ENCODE data around the gene HMGCS2. TPM values are rescaled to one million over a fixed set of nuclear protein-coding genes. Genes with fewer than 3 reads are reported as not detected.

HMGCS2 gene
- total RNA-seq (2022) (10.2 and 15.2 TPM in 2 replicates), Bru-seq, nascent RNA (percentile 61 among the genes with signal in this experiment), BruChase-seq, experiment 1, labeled RNA remaining after a 2-hour chase (percentile 47 among the genes with signal in this experiment), BruChase-seq, experiment 2, labeled RNA remaining after a 6-hour chase (percentile 53 among the genes with signal in this experiment)
- long read RNA-seq, transcript HMGCS2-201 (10 exons, 2,428 nt), result major isoform, 21 of 27 reads
- long read RNA-seq, partial matches to known transcripts, result 0 of 27 reads
- long read RNA-seq, other reads (novel, unspliced or antisense), result 6 of 27 reads

GRCh38 chr1:119768778-119769177 is at the start of gene HMGCS2:
Gene HMGCS2, minus strand, starts transcription at chr1:119768905. Its CDS starts 61 bp downstream, at chr1:119768844.
- no peaks in the 10 kb centered on the region for H3K27me3 ChIP-seq (replicated peaks; ENCODE audit: control insufficient read depth, insufficient read depth, low read length)
- no peaks in the 10 kb centered on the region for H3K9me3 ChIP-seq
- peak within 1 kb of the TSS; percentile 25 for H3K4me3 Mint-ChIP-seq (ENCODE audit: unreplicated experiment)
- peak in 1 of 2 experiments; percentile 52 for DNase-seq
- intact Hi-C loops (cut with micrococcal nuclease; ENCODE audit: unreplicated experiment), result no loop called here
- peak within 1 kb of the TSS; percentile 37 for H3K4me3 ChIP-seq (ENCODE audit: low read depth, low read length)
- H3K4me1 ChIP-seq, result peaks cover 79% of the 10 kb centered on the region
- peaks cover 6% of the 10 kb centered on the region for H3K36me3 ChIP-seq (ENCODE audit: control insufficient read depth, insufficient read depth, low read length)
- CTCF ChIA-PET, result no interaction called here
- no peak within 1 kb of the TSS for H3K27ac Mint-ChIP-seq (ENCODE audit: unreplicated experiment)
- H3K9me3 Mint-ChIP-seq (ENCODE audit: unreplicated experiment), result no peaks in the 10 kb centered on the region
- H3K4me1 Mint-ChIP-seq (ENCODE audit: low read depth, unreplicated experiment), result peaks cover 29% of the 10 kb centered on the region
- no peaks in the 10 kb centered on the region for H3K27me3 Mint-ChIP-seq (ENCODE audit: insufficient read depth, unreplicated experiment)
- POLR2A ChIA-PET, result no interaction called here
- no TSS peak for BruUV-seq (replicated peaks)
- no peak for TF ChIP-seq CTCF (IDR thresholded peaks at IDR 0.05; ENCODE audit: insufficient read depth in 1 of 2, low read depth in 1 of 2, low read length in 1 of 2, severe bottlenecking in 1 of 2, unreplicated experiment in 1 of 2)
- H3K36me3 Mint-ChIP-seq (ENCODE audit: insufficient read depth, unreplicated experiment), result peaks cover 15% of the 10 kb centered on the region

- Histone ChIP-seq H3K4me1 (peaks cover 31% of the 10 kb centered on the region), H3K4me3 (ENCODE audit: low read depth, low read length) (no peak overlapping the region), H3K9me3 (no peaks in the 10 kb centered on the region), H3K27me3 (replicated peaks; ENCODE audit: control insufficient read depth, insufficient read depth, low read length) (no peaks in the 10 kb centered on the region), H3K36me3 (ENCODE audit: control insufficient read depth, insufficient read depth, low read length) (no peaks in the 10 kb centered on the region)
- H3K9me3 Mint-ChIP-seq (ENCODE audit: unreplicated experiment), result no peaks in the 10 kb centered on the region
- H3K27ac Mint-ChIP-seq (ENCODE audit: unreplicated experiment), result no peak overlapping the region
- CTCF ChIA-PET, result no interaction called here
- H3K27me3 Mint-ChIP-seq (ENCODE audit: insufficient read depth, unreplicated experiment), result no peaks in the 10 kb centered on the region
- POLR2A ChIA-PET, result no interaction called here
- no peak for TF ChIP-seq CTCF (IDR thresholded peaks at IDR 0.05; ENCODE audit: insufficient read depth in 1 of 2, low read depth in 1 of 2, low read length in 1 of 2, severe bottlenecking in 1 of 2, unreplicated experiment in 1 of 2)
- intact Hi-C loops (cut with micrococcal nuclease; ENCODE audit: unreplicated experiment), result no loop called here
- no peak overlapping the region for H3K4me3 Mint-ChIP-seq (ENCODE audit: unreplicated experiment)
- H3K4me1 Mint-ChIP-seq (ENCODE audit: low read depth, unreplicated experiment), result peaks cover 22% of the 10 kb centered on the region
- H3K36me3 Mint-ChIP-seq (ENCODE audit: insufficient read depth, unreplicated experiment), result no peaks in the 10 kb centered on the region
- BruUV-seq (replicated peaks), result no TSS peak
- DNase-seq, result no peak
Observed at GRCh38 chr1:119818181-119818580, 49.5 kb upstream of the HMGCS2 start.

GRCh38 chr1:119816407-119816806 is 47.7 kb upstream of the HMGCS2 start:
- H3K27me3 Mint-ChIP-seq (ENCODE audit: insufficient read depth, unreplicated experiment), result no peaks in the 10 kb centered on the region
- no peaks in the 10 kb centered on the region for H3K9me3 Mint-ChIP-seq (ENCODE audit: unreplicated experiment)
- Histone ChIP-seq H3K9me3 (no peaks in the 10 kb centered on the region), H3K27me3 (replicated peaks; ENCODE audit: control insufficient read depth, insufficient read depth, low read length) (no peaks in the 10 kb centered on the region), H3K36me3 (ENCODE audit: control insufficient read depth, insufficient read depth, low read length) (no peaks in the 10 kb centered on the region), H3K4me1 (peaks cover 31% of the 10 kb centered on the region), H3K4me3 (ENCODE audit: low read depth, low read length) (no peak overlapping the region)
- no peaks in the 10 kb centered on the region for H3K36me3 Mint-ChIP-seq (ENCODE audit: insufficient read depth, unreplicated experiment)
- H3K4me1 Mint-ChIP-seq (ENCODE audit: low read depth, unreplicated experiment), result peaks cover 28% of the 10 kb centered on the region
- ChIA-PET CTCF (no interaction called here), POLR2A (no interaction called here)
- DNase-seq, result peak; percentile 53 to 60
- peak overlapping the region; percentile 40 for H3K4me3 Mint-ChIP-seq (ENCODE audit: unreplicated experiment)
- TF ChIP-seq CTCF (IDR thresholded peaks at IDR 0.05; ENCODE audit: insufficient read depth in 1 of 2, low read depth in 1 of 2, low read length in 1 of 2, severe bottlenecking in 1 of 2, unreplicated experiment in 1 of 2), result no peak
- H3K27ac Mint-ChIP-seq (ENCODE audit: unreplicated experiment), result peak overlapping the region; percentile 74
- intact Hi-C loops (cut with micrococcal nuclease; ENCODE audit: unreplicated experiment), result loop anchor here (1.0 to 2.0 kb wide), 2 partner anchors 38 to 50 kb away; no protein-coding TSS in a partner anchor
- no TSS peak for BruUV-seq (replicated peaks)

All from Caco-2 (cell line).